ENCODE measurements around the gene EBP.
"Not testable (repeated sequence)": the region's sequence is repeated elsewhere in the genome, so short reads cannot be mapped to it uniquely, and the experiment has no call there.

Gene EBP

DNA sequence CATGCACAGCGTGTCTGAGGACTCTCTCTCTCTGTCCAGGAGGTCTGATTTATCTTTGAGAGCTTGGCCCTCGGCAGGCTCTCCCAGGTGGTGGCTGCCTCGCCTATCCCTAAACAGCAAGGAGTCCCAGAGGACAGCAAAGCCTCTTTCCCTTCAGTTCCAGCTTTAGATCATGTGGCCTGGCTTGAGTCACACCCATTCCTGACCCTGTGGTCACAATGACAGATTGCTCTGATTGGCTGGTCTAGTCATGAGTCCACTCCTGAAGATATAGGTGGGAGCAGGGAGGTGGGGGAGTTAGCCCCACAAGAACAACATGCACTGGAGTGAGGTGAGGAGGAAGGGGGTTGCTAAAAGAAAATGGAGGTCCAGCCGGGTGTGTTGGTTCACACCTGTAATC, 24.9 kb upstream of the EBP start:
- no peak for DNase-seq

DNA sequence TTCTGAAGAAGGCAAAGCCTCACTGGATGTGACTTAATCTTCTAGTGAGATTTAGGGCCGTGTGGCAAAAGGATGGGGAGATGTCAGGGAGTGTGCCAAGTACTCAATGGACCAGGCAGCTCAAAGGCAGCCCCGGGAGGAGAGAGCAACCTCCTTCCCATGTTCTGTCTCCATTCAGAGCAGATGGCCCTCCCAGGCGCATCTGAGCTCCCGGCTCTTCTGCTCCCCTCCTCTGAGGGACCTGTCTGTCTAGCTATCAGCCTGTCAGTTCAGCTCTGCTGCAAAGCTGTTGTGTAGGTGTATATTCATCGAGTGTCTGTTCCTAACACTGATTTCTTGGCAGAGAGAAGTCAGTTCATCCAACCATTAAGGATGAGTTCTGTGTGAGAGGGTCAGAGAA, 23.7 kb upstream of the EBP start:
- DNase-seq, result no peak

DNA sequence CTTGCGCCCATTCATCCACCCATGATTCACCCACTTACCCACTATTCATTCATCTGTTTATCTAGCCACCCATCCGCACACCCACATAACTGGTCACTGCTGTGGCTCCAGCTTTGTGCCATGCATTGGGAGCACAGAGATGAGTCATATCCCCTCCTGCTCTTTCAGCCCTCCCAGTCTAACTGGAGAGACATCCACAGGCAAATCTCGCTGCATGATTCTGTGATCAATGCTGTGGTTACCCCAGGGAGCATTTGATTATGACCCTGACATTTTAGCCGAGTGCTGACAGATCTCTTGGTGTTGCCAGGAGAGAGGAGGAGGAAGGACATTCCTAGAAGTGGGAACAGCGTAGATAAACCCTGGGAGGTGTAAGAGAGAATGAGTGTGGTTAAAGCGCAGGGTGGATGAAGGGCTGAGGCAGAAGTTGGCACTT, 23.2 kb upstream of the EBP start:
- peak; percentile 26 for DNase-seq

DNA sequence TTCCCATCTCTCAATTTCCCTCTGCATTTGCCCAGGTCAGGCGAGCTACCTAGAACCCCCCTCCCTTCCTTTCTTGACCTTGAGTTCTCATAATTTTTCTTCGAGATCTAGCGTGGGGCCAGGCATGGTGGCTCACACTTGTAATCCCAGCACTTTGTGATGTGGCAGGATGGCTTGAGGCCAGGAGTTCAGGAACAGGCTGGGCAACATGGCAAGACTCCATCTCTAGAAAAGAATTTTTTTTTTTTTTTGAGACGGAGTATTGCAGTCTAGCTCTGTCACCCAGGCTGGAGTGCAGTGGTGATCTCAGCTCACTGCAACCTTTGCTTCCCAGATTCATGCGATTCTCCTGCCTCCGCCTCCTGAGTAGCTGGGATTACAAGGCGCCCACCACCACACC, 17.3 kb upstream of the EBP start:
- DNase-seq, result no peak

DNA sequence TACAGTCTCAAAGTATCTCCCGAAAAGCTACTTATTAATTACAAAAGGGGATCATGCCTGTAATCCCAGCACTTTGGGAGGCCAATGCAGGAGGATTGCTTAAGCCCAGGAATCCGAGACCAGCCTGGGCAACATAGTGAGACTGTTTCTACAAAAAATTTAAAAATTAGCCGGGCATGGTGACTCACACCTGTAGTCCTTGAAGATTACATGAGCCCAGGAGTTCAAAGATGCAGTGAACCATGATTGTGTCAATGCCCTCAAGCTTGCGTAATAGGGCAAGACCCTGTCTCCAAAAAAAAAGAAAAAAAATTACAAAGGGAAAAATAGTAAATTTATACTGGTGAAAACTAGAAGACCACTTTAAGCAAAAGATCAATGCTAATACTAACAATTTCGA, 16.1 kb upstream of the EBP start:
- DNase-seq, result peak; percentile 0

DNA sequence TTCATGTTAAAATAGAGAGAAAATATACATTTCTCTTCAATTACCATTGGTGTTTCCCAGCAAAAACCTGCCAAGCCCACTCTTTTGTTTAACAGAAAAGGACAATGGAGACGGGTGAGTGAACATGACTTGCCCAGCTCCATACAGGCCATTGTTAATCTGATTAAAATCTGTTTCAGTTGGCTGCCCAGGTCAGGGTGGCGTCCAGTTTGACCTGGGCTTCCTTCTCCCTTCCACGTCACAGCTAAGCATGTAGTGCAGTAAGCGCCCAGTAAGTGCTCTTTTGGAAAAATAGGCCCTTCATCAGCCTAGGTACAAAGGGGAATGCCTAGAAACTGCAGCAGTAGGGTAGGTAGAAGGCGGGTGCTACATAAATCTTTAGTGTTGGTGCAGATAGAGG, 14.4 kb upstream of the EBP start:
- no peak for DNase-seq

DNA sequence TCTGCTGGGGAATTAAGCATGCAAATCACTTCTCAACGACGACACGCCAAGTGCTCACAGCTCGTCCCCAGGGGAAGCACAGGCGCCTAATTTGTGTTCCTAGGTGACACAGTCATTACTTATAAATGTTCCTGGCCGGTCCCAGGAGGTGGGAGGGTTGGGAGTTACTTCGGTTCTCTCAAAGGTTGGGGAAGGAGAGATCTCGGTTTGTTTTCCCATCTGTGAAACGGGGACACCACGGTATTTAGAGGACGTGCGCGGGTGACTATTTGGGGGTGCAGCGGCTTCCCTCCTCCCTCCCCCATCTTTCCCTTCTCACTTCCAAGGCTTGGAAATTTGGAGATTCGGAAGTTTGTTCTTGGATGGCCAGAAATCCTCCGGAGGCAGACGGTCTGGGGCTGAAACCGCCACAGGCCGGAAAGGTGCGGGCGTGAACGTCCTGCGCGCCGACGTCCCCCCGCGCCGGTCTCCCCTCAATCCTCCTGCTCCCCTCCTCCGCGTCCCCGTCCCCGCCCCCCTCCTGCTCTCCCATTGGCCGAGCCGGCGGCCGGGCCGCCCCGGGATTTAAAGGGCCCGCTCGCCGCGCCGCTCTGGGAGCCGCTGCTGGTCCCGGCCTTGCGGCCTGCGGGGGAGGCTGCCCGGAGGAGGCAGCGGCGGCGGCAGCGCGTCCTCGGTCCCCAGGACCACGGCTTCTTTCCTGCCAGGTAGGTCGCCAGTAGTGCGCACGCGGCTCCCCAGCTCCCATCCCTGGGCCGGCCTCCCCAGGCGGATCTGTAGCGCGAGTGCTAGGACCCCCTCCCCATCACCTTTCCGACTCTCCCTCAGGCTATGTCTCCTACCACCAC, 13.0 kb upstream of the EBP start, which contains the start of gene PORCN:
TSS of gene PORCN (plus strand) at position 593 of the 845 bp plus-strand sequence. CDS start 829 bp downstream, outside the sequence.
- peak; percentile 40 for DNase-seq

DNA sequence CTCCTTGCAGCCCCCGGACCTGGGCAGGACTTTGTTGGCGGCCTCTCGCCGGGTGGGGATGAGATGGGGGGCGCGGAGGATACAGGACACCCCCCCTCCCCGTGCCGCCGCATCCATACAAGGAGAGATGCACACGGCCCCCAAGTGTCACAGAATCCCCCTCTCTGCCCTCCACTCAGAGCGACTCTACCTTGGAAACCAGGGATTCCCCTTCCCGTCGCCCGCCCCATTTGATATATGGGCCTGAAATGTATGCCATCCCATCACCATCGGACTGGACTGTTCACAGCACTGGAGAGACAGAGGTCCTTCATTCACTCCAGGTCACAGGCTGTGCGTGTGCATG, 12.4 kb upstream of the EBP start:
- DNase-seq, result no peak

DNA sequence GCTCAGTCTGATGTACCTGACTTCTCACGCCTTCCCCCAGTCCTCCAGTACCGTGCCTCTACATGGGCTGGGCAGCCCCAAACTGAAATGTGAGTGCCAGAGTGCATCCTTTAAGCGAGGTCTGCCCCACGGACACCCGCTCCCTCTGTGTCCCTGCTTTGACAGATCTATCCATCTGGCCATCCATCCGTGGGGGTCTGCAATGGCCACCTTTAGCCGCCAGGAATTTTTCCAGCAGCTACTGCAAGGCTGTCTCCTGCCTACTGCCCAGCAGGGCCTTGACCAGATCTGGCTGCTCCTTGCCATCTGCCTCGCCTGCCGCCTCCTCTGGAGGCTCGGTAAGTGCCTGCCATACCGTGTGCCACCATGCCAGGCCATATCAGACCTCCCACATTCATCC, 12.0 kb upstream of the EBP start:
- DNase-seq, result no peak

DNA sequence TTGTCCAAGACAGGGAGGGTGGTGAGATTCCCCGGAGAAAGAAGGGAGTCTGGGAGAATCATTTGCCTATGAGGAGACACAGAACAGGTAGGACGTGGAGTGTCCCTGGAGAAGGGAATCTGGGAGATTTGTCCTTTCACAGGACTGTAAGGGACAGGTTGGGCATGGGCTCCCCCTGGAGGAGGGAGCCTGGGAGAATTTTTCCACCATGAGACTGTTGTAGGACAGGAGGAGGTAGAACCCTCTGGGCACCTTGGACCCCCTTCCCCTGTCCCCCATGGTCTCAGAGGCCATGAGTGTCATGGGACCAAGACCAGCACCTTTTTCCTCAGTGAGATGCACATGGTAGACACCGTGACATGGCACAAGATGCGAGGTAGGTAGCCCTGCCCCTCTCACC, 10.0 kb upstream of the EBP start:
- no peak for DNase-seq

DNA sequence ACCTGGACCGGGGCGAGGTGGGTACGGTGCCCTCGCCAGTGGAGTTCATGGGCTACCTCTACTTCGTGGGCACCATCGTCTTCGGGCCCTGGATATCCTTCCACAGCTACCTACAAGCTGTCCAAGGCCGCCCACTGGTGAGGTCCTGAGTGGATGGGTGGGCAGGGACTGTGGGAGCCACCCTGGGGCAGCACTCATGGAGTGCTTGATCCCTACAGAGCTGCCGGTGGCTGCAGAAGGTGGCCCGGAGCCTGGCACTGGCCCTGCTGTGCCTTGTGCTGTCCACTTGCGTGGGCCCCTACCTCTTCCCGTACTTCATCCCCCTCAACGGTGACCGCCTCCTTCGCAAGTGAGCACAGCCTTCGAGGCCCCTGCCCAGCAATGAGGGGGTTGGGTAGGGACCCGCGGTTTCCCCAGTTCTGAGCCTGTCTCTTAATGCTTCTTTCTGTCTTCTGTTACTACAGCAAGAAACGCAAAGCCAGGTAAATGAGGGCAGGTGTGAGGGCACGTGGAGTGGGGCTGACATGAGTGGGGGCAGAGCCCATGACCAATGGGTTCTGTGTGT, 9.2 kb upstream of the EBP start:
- DNase-seq, result no peak

DNA sequence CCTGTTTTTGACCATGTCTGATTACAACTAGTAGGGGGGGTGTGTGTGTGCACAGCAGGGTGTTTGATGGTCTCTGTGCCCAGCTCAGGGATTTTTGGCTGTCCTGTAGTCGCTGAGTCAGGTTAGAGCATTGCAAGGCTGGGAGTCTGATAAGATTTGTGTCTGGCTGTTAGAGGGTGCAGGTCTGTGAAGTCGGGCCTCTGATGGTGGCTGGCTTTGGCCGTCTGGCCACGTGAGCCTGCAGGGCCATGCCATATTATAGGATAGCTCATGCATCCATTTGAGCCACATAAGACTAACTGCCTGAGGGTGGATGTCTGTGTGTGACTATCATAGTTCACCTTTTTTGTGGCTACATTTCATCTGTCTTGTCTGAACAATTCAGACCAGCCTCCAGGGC, 7.9 kb upstream of the EBP start:
- DNase-seq, result no peak

DNA sequence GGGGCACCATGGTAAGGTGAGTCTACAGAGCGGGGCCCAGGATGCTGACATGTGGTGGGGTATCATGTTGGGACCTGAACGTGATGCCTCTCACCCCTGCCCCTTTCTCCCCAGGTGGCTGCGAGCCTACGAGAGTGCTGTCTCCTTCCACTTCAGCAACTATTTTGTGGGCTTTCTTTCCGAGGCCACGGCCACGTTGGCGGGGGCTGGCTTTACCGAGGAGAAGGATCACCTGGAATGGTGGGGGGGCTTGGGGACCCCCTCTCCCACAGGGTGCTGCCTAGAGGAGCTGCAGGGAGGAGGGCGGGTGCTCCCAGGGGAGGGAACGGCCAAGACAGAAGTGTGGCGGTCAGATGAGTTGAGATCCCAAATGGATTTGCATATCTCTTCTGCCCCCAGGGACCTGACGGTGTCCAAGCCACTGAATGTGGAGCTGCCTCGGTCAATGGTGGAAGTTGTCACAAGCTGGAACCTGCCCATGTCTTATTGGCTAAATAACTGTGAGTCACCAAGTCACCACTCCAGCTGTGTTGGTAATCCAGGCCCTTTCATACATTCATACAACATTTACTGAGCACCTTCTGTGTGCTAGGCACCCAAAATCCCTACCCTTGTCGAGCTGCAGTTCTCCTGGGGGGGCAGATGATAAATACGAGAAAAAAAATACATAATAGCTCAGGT, 7.3 kb upstream of the EBP start:
- no peak for DNase-seq

DNA sequence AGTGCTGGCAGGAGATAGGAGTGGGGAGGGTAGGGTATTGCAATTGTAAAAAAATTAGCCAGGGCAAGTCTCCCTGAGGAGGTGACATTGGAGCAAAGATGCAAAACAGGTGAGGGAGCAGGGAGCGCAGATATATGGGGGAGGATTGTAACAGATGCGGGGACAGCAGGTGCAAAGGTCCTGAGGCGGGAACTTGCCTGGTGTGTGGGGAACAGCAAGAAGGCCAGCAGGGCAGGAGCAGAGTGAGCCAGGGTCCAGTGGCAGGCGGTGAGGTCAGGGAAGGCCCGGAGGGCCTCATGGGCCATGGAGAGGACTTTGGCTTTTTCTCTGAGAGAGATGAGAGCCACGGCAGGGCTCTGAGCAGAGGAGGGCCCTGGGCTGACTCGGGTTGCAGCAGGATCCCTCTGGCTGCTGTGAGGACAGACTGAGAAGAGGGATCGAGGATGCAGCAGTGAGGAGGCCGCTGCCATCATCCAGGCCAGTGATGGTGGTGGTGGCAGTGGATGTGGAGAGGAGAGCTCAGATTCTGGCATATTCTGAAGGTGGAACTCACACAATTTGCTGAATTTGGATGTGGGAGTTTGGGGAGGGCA, 6.6 kb upstream of the EBP start:
- DNase-seq, result no peak

DNA sequence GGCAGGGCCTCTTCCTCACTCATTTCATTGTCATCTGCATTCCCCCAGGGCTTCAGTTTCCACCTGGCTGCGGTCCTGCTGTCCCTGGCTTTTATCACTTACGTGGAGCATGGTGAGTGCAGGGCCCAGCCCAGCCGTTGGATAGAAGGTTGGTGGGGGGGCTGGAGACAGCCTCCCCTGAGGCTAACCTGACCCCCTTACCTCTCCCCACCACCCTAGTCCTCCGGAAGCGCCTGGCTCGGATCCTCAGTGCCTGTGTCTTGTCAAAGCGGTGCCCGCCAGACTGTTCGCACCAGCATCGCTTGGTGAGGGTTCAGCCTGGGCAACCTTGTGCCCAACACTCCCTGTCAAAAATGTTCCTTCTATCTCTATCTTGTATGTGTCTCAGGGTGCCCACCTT, 5.8 kb upstream of the EBP start:
- DNase-seq, result no peak

DNA sequence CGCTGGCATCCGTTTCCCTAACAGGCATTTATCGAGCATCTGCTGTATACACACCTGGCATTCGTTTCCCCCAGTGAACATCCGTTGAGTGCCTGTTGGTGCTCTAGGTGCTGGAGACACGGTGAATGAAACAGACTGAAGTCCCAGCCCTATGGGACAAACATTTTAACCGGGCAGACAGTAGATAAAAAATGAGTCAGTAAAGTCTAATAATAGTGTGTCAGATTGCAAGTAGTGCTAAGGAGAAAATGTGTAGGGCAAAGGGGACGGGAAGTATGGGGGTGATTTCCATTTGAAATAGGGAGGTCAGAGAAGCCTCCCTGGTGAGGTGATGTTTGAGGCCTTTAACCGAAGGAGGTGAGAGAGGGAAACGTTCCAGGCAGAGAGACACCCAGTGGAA, 5.3 kb upstream of the EBP start:
- DNase-seq, result no peak

DNA sequence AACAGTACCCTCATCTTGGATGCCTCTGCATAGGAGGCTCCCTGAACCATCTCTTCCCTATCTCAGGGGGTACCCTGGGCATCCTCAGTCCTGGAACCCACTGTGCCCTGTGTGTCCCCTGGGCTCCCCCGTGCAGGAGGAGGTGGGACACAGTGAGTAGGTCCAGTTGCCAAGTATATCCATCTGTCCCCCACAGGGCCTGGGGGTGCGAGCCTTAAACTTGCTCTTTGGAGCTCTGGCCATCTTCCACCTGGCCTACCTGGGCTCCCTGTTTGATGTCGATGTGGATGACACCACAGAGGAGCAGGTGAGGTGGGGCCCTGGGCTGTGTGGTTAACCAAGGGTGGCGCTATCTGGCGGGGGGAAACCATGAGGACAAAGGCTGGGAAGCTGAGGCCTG, 4.6 kb upstream of the EBP start:
- no peak for DNase-seq

DNA sequence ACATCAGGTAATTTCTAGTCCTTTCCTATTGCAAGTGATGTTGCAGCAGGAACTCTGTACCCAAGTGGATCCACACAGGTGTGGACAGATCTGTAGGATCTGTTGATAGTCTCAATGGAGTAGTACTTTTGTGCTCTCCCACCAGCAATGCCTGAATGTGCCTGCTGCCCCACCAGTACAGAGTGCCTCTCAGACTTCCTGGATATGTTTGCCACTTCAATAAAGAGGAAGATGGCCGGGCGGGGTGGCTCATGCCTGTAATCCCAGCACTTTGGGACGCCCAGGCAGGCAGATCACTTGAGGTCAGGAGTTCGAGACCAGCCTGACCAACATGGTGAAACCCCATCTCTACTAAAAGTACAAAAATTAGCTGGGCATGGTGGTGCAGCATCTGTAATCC, 2.1 kb upstream of the EBP start:
- peak; percentile 30 for DNase-seq

DNA sequence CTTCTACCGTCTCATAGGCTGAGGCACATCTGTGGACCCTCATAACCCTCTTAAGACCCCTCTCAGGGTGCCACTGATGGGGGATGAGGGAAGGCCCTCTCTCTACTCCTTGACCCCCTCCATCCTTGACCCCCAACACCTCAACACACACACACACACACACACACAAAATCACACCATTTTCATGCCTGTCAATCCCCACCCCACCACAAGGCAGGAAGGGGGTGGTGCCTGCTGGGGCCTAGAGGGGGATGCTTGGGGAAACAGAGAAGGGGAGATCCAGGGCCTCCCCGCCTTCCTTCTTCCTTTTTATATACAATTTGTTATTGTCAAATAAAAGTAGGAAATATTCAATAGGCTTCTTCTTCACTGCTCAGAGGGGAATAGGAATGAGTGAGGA, 1.2 kb upstream of the EBP start:
- no peak for DNase-seq

DNA sequence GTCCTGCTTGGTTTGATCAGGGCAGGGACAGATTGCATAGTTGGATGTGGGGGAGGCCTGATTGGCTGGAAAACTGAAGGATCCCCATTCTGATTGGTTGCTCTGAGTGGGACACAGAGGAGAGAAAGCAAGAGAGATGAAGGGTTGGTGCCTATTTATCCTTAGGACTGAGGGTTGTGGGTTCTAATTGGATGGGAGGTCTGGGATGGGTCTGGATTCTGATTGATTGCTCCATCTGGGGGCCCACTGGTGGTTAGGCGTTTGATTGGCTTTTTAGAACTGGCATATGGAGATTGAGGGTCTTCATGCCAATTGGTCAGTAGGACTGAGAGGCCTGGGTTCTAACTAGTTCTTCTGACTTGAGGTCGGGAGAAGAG, 644 bp upstream of the EBP start:
- DNase-seq, result no peak

DNA sequence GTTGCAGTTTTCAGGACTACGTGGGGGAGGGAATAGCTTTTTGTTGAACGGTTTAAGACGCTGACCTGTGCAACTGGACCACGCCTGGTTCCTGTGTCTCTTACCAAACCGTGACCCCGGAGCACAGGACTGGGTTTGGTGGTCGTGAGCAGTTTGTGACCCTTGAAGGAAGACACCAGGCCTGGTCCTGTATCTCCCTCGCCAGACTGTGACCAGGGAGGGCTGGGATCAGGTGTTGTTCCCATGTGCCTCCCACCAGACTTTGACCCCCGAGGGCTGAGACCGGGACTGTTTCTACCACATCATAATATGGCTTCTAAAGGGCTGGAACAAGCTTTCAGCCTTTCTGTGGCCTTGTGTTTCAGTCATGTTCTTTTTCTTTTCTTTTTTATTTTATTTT, 683 bp downstream of the EBP start:
- DNase-seq, result no peak

DNA sequence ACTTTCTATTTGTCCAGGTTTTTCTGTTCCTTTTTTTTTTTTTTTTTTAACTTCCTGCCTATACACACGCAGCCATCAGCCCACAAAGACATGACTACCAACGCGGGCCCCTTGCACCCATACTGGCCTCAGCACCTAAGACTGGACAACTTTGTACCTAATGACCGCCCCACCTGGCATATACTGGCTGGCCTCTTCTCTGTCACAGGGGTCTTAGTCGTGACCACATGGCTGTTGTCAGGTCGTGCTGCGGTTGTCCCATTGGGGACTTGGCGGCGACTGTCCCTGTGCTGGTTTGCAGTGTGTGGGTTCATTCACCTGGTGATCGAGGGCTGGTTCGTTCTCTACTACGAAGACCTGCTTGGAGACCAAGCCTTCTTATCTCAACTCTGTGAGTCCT, 2.1 kb downstream of the EBP start:
- no peak for DNase-seq

DNA sequence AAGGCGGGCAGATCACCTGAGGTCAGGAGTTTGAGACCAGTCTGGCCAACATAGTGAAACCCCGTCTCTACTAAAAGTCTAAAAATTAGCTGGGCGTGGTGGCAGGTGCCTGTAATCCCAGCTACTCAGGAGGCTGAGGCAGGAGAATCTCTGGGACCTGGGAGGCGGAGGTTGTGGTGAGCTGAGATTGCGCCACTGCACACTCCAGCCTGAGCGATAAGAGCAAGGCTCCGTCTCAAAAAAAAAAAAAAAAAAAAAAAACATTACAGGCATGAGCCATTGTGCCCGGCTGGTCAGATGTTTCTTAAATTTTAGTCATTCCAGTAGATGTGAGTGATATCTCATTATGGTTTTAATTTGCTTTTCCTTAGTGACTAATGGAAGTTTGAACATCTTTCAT, 4.2 kb downstream of the EBP start:
- not testable (repeated sequence) for DNase-seq

DNA sequence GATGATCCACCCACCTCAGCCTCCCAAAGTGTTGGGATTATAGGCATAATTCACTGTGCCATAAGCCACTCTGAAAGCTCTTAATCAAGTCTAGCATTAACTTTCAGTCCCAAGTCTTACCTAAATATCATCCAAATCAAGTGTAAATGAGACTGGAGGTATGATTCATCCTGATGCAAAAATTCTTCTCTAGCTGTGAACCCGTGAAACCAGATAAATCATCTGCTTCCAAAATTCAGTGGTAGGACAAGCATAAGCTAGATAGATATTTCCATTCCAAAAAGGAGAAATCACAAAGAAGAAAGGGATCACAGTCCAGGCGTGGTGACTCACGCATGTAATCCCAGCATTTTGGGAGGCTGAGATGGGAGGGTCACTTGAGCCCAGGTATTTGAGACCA, 9.1 kb downstream of the EBP start:
- DNase-seq, result no peak
